Urothelium cell line (cell line): ENCODE measurements around the gene PHF19.

ENCODE experiments used
- DNase-seq: peaks from one replicate; pipeline ENCODE4 v3.0.0; 2011; ENCODE audit warnings: low spot score, mixed read lengths
- FAIRE-seq: peaks from 2 replicates; lab custom pipeline; 2011; peaks lifted over from hg19 to GRCh38; lab: Jason Lieb, UNC

The PHF19 gene

DNA sequence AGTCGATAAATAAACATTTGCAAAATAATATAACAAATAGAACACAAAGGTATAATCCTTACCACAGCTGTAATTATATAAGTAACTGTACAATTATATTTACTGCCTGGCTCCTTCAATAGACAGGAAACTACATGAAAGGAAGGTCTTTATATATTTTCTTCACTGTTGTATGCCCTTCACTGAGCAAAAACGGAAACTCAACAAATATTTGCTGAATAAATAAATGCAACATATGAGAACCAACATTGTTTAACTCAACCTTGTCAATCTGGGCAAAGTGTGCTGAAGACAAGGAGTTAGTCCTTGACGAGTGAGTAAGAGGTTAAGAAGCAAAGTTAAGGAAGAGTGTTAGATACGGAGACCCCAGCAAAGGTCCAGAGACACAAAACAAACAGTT is 56.9 kb downstream of the PHF19 start:
- FAIRE-seq (no peak), DNase-seq (no peak)

DNA sequence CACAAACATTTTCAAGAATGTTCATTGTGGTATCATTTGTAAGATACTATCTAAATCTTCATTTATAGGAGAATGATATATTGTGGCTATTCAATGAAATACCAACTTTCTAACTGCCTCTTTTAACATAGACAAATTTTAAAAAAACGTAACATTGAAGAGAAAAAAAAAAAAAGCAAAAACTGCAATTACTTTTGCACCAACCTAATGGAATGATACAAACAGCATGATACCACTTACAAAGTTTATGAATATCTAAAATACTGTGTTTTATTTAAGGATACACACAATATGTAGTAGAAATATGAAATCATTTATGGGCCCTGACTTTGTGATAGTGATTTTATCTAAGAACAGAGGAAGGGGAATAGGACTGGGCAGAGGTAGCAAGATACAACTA is 58.4 kb downstream of the PHF19 start:
- FAIRE-seq (no peak), DNase-seq (no peak)

DNA sequence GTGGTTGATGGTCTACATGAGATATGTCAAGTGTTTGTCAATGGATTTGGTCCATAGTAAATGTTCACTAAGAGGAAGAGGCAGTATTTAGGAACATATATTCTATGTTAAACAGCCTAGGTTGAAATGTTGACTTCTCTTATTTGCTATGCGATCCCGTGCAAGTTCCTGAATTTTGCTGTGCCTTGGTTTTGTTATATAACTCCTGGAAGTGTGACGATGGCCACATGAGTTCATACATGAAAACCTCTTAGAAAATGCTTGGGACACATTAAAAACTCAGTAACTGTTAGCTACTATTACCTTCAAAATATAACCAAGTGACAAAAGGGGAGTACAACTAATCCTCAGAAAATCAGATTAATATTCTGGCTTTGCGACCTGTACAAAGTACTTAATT is 61.9 kb downstream of the PHF19 start:
- FAIRE-seq (no peak), DNase-seq (no peak)

DNA sequence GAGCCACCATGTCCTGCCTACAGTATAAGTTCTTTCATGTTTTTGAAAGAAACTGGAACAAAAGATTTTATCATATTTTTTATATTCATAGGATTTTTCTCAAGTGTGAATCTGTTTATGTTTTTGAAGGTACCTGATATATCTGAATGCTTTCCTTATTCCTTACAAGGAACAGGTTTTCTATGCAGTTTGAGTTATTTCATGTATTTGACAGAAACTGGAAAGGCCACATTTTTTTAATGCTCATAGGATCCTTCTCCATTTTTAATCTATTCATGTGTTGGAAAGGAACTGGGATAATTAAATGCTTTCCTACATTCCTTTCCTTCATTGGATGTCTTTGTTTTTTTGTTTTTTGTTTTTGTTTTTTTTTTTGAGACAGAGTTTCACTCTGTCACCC is 68.1 kb downstream of the PHF19 start:
- no peak for FAIRE-seq
- no peak for DNase-seq

DNA sequence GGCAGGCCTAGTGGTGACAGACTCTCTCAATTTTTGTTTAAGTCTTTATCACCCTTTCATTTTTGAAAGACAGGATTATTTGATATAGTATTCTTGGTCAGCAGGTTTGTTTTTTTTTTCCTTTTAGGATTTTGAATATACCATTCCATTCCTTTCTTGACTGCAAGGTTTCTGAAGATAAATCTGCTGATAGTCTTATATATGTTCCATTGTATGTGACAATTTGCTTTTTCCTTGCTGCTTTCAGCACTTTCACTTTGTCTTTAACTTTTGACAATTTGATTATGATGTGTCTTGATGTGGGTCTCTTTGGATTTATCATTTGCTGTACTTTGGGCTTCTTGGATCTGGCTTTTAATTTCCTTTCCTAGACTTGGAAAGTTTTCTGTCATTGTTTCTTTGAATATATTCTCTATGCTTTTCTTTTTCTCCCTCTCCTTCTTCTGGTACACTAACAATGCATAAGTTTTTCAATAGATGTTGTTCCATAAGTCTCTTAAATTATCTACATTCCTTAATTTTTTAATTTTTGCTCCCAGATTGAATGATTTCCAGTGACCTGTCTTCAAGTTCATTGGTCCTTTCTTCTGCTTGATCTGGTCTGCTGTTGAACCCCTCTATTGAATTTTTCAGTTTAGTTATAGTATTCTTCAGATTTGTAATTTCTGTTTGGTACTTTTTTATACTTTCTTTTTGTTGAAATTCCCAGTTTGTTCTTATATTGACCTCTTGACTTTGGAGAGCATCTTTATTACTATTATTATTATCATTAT is 69.2 kb downstream of the PHF19 start:
- DNase-seq: no peak
- FAIRE-seq: no peak
